Esophagus muscularis mucosa (tissue), 4 donors: ENCODE data around the gene USP12.

ENCODE experiments used
- CTCF ChIP-seq, 3 experiments: fragments of 200-600 bp in 2 of 3; fragments of 450-650 bp in 1 of 3; sonication (generic) in 2 of 3; IDR thresholded peaks; one replicate each; pipeline ENCODE4 v1.5.1; 2017 to 2019; ENCODE audit warnings: antibody characterized with exemption in 3 of 3, mild to moderate bottlenecking in 2 of 3, moderate library complexity in 1 of 3
- EP300 ChIP-seq: sonication (generic); formaldehyde crosslinking; IDR thresholded peaks from one replicate; pipeline ENCODE4 v1.6.1; 2017; ENCODE audit warnings: antibody characterized with exemption
- POLR2A ChIP-seq: fragments of 450-650 bp; IDR thresholded peaks from one replicate; pipeline ENCODE4 v1.6.1; 2017; ENCODE audit warnings: antibody characterized with exemption, moderate library complexity, mild to moderate bottlenecking, low read depth
- POLR2AphosphoS5 ChIP-seq, 2 donors: sonication (generic); formaldehyde crosslinking; IDR thresholded peaks; one replicate each; pipeline ENCODE4 v1.6.1; 2017; ENCODE audit warnings: antibody characterized with exemption in 2 of 2

GRCh38 chr13:27018344-27018861 lies 153.2 kb downstream of the USP12 start:
- TF ChIP-seq EP300 (no peak), POLR2AphosphoS5 (IDR thresholded peaks at IDR 0.05) (no peak), CTCF (IDR thresholded peaks at IDR 0.05) (no peak), POLR2A (no peak)
